ENCODE results near the gene CD300A.

Gene CD300A

DNA sequence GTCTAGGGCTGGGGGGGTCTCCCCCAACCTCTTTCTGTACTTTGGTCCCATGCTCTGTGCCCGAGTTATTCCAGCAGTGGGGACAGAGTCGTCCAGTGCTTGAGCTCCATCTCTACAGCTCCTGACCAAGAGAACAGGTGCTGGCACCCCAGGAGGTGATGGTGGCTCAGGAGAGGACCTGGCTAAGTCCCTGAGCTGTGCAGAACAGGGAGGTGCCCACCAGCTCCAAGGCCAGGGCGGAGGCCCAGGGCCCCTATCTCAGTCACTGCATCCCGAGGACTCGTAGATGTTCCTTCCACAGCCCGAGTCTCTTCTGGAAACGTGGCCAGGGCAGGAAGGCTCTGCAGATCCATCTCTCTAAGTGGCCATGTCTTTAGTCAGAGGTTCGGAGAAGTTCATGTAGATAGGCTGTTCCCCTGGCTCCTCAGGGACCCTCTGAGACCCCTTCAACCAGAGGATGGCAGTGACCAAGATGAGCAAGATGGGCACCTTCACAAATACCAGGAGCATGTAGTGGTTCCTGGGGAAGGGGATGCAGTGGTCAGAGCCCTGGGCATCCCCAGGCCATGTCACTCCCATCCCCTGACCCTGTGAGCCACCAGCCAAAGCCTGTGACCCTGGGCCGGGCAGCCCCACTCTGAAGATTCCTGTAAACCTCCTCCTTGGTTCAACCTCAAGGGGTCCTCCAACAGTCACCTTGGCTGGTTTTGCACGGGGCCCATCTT, 56.1 kb downstream of the CD300A start:
- DNase-seq, result no peak

DNA sequence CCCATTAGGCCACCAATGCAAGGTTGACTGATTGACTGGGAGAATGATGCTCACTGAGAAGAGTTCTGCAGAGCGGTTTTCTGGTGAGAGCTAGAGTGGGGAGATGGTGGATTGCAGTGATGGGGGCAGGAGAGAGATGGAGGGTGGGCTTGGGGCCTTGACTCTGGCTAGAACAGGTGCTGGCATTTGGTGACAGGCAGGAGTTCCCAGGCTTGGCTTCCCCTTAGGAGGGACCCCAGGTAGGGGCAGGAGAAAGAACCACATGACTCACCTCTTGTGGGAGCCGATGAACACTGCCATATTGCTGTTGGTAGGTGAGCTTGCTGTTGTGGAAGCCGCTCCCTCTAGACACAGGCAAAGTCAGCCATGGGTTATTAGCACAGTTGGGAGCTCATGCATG, 56.9 kb downstream of the CD300A start:
- DNase-seq, result no peak

DNA sequence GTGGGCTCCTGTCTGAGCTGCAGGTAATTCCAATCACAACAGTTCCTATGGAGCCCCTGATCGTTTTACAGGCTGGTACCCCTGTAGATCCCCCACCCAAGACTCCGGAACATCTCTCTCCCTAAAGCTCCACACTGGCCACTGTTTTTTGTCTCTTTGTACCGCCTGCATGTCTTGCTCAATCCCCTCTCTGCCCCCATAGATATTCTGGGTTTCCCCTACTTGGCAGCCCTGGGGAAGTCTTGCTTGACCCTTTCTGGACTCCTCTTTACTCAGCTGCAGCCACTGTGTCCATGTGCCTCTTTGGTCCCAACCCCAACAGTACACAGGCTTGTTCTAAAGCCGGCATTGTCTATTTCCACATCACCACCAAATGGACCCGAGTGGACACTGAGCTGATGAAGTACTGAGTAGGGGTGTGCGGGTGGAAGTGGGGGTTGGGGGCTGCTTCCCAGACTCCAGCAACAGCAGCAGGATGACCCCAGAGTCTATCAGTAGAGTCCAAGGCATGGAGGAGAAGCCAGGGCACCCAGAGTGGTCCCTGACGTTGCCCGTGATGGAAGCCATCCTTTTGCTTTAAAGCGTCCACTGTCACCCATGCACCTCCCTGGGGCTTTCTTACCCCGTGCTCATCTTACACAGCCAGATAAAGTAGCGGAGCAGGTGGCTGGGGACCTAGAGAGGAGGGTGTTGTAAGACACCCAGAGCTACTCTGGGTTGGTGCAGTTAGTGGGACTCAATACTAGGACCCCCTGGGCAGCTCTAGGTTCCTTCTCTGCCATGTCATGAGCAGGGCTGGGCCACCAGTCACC, 58.4 kb downstream of the CD300A start:
- DNase-seq, result no peak

DNA sequence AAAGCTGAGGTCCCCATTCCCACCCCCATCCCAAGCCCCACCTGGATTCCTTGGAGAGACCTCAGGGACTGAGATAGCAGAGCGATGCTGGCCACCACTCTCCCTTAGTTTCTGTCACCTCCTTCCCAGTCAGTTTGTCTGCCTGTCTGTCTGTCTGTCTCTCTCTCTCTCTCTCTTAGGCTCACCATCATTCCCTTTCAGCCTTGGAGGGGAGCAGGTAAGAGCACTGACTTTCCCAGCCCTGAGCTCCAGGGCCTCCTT, 59.0 kb downstream of the CD300A start:
- DNase-seq, result peak; percentile 4 to 7

DNA sequence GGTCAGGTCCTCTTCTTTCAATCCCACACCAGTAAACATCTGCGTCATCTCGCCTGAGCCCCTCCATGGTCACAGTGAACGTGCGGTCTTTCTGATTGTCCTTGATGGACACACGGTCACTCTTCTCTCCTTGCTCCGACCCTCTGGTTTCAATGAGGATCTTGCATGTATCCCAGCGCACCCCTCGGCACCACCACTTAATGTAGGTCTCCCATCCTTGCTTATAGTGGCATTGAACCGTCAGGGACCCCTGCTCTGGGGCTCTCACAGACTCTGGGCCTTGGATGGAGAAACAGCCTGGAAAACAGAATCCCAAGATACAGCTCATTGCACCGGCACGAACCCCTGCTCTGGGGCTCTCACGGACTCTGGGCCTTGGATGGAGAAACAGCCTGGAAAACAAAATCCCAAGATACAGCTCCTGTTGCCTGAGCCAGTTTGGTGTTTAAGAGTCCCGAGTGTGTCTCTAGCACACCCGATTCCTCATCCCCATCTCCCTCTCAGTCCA, 59.4 kb downstream of the CD300A start:
- peak in 1 of 2 experiments; percentile 9 for DNase-seq

DNA sequence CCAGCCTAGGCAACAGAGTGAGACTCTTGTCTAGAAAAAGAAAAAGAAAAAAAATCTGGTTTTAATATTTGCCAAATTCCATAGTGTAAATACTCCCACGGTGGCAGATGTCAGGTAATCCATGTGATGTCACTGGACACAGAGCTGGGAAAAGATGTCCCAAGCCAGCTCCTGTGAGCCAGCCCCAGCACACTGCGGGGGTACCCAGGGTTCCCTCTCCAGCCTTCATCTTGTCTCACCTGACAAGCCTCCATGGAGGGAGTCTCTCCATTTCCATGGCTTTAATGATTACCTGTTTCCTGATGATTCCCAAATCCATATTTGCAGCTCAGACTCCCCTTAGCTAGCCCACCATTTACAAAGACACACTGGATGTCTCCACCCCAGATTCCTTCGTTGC, 60.2 kb downstream of the CD300A start:
- DNase-seq, result no peak

DNA sequence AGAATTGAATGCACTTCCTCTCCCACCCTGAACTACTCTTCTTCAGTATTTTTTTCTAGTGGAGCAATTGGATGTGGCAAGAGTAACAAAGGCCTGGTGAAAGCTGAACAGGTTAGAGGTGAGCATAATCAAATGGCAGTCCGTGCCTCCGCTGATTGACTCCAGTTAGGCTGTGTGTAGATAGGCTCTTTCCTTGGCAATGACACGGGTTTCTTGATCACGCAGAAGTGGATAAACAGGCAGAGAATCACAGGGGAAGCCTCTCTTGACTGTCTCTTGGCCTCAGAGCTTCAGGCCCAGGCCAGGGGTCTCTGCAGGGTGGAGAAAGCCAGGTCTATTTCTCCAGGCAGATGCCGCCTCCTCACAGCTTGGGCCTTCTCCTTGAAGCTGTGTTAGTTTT, 60.6 kb downstream of the CD300A start:
- no peak for DNase-seq

DNA sequence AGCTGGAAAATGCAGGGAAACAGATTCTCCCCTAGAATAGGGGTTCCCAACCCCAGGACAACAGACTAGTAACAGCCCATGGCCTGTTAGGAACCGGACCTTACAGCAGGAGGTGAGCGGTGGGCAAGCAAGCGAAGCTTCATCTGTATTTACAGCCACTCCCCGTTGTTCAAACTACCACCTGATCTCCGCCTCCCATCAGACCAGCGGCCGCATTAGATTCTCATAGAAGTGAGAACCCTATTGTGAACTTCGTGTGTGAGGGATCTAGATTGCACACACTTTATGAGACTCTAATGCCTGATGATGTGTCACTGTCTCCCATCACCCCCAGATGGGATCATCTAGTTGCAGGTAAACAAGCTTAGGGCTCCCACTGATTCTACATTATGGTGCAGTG, 61.3 kb downstream of the CD300A start:
- DNase-seq, result peak in 1 of 2 experiments; percentile 3

DNA sequence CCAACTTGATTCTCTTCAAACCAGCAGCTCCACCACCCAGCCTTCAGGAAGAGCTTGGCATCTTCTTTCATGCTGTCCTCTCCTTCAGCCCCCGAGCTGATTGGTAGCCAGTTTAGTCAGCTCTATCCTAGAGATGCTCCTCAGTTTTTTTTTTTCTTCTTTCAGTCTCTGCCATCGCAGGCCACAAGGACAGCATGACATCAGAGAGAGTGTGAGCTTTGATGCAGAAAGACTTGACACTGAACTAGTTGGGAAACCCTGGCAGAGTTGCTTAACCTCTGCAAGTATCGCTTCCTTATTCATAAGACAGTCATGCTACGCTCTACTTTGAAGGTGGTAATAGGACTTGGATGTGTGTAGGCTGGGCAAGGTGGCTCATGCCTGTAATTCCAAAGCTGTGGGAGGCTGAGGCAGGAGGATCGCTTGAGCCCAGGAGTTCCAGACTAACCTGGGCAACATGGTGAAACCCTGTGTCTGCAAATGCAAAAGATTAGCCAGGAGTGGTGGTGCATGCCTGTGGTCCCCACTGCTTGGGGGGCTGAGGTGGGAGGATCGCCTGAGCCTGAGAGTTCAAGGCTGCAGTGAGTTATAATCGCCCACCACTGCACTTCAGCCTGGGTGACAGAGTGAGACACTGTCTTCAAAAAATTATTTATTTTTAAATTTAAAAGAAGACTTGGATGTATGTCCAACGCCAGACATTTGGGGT, 62.2 kb downstream of the CD300A start:
- peak in 1 of 2 experiments; percentile 13 for DNase-seq

DNA sequence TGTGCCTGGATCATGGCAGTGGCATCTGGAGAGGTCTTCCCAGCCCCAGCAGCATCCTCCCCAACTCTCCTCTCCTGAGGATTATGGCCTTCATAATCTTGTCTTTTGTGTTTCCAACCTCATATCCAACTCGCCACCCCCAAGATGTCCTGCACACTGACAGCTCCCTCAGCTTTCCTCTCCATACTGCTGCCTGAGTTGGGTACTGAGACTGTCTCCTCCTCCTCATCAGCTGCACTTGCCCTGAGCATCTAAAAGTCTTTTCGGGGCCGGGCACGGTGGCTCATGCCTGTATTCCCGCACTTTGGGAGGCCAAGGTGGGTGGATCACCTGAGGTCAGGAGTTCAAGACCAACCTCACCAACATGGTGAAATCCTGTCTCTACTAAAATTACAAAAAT, 62.8 kb downstream of the CD300A start:
- DNase-seq, result no peak

DNA sequence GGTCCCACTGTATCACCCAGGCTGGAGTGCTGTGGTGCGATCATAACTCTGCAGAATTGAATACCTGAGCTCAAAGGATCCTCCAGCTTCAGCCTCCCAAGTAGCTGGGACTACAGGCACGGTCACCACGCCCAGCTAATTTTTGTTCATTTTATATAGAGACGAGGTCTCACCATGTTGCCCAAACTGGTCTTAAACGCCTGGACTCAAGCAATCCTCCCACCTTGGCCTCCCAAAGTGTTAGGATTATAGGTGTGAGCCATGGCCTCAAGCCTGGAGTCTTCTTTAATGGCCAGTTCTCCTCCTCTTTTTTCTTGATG, 64.4 kb downstream of the CD300A start:
- DNase-seq, result no peak

DNA sequence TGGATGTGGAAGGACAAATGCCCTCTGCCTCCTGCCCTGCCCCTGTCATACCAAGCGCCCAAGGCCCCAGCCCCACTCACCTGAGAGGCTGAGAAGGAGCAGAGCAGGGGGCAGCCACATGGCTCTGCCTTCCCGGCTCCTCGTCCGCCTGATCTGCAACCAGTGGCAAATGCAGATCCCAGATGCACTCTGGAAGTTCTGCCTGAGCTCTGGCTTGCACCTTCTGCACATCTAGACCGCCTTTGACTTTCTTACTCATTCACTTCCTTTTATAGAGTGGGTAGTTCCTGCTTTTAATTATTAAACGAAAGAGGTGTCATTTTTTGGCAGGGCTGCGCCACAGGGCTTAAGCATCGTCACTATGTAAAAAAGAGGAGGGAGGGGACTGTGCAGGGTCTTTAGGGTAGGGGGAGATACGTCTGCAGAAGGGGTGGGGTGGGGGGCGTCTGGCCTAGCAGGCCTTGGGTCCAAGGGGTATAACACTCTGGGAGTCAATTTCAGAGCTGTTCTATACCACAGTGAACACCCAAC, 64.9 kb downstream of the CD300A start, which contains the start of gene CD300LB:
CD300LB (minus strand) TSS at position 245 of the 531 bp plus-strand sequence; CDS start at position 120, 125 bp downstream.
- DNase-seq, result no peak

DNA sequence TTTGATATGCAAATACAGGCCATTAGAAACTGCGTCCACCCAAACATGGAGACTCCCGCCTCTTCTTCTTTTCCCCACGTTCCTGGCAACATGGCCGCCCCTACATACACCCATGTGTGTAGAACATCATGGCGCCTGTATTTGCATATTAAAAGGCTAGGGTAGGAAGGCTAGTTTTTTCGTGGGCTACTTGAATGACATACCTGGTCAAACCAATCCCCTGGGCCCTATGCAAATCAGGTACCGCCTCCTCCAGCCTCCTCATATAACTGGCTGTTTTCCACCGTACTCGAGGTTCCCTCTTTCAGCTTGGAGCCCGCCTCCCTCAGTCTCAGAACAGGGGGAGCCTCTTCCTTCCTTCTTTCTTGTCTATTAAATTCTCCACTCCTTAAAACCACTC, 65.7 kb downstream of the CD300A start:
- DNase-seq, result peak; percentile 14 to 15
